HG03196 (cell line): Measurements from ENCODE around the gene FBXL20.

ENCODE experiments used
- ATAC-seq: cut with Tn5 transposase; IDR thresholded peaks from one replicate; pipeline ENCODE4 v1.9.1; 2021; ENCODE audit not compliant: unreplicated experiment

FBXL20 gene

DNA sequence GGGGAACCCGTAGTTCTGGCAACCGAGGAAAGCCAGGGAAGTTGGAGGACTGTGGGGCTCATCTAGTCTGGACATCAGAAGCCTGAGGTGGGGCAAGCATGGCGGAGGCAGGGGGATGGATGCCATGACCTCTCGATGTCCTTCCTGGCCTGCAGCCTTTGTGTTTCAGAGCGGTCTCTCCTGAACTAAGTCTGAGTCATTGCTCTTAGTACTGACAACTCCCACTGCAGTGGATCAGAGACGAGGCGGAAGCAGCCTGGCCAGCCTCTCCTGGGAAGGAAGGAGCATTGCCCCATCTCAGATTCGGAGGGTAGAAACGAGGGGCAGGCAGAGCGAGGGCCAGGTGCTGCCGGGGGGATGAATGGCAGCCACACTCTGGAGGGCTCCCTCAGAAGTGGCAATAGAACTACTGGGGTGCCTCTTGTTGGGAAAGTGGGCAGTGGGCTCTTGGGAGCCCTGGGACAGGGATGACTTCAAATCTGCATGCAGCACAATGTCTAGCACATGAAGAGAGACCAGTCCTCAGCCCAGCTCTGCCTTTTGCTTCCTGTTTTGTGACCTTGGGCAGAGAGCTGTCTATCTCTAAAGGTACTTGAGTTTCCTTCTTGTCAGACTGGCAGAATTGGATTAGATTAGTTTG is 172.0 kb downstream of the FBXL20 start:
- ATAC-seq, result no peak

GRCh38 chr17:39227364-39227919 is 174.0 kb downstream of the FBXL20 start:
- no peak for ATAC-seq

- no peak for ATAC-seq
These were observed 175.3 kb downstream of the FBXL20 start for GRCh38 chr17:39225959-39226683.

DNA sequence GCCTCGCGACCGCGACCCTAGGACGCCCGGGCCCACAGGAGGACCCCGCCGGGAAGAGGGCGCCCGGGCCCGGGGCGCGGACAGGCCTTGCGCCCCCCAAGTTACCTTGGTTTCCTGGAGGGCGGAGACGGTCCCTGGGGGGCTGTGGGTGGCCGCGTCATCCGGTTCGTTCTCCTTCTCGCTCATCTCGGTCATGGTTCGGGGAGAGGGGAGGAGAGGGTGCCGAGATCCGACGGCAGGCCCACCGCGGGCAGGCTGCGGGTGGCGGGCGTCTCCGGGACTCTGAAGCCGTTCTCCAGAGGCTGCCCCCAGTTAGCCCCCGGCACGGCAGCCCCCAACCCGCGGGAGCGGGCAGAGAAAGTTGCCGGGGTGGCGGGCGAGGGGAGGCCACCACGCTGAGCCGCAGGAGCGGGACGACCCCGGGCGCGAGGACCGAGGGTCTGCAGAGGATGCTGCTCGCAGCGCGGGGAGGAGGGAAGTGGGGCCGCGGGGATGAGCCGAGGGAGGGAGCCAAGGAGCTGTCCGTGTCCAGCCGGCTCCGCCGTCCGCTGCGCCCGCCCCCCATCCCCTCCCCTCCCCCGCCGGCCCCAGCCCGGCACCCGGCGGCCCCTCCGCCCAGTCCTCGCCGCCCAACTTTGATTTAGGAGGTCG is 176.0 kb downstream of the FBXL20 start, which contains the start of gene STAC2:
TSS of gene STAC2 (minus strand) at position 638 of the 651 bp plus-strand sequence. CDS start at position 195, 443 bp downstream.
- no peak for ATAC-seq

GRCh38 chr17:39224778-39225307 is 176.6 kb downstream of the FBXL20 start:
- ATAC-seq, result no peak

DNA sequence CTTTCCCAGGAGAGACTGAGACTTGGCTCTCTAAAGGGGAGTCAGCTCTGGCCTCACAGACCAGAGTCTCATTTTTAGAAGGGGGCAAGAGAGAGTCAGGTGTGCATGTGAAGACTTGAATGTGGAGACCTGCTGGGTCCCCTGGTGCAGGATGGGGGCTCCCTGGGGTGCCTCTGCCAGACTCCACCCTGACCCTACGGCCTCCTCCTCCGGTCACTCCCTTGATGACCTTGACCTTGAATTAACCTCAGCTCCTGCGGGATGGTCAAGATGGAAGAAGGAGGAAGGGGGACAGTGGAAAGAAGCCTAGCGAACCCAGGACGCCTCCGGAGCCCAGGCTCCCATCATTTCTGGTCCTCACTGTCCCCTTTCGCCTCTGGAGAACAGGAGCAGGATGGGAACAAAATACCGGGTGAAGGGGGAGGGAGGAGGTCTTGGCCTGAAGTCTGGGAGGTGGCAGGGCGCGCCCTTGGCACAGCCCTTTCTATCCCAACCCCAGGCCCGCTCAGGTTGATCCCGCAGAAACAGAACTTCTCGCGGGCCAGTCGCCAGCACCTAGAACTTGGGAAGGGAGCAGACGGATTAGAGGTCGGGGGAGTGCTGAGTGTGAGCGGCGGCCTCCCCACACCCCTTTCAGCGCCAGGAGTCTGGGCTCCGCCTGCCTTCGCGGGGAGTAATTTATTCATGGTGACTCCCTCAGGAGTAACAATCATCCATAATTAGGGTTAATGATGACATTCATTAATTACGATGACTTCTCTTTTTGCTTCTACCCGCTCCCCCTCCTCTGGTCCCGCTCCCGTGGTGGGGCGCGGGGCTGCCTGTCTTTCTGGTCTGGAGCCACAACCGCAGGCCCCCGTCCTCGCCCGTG is 177.3 kb downstream of the FBXL20 start:
- ATAC-seq, result no peak

DNA sequence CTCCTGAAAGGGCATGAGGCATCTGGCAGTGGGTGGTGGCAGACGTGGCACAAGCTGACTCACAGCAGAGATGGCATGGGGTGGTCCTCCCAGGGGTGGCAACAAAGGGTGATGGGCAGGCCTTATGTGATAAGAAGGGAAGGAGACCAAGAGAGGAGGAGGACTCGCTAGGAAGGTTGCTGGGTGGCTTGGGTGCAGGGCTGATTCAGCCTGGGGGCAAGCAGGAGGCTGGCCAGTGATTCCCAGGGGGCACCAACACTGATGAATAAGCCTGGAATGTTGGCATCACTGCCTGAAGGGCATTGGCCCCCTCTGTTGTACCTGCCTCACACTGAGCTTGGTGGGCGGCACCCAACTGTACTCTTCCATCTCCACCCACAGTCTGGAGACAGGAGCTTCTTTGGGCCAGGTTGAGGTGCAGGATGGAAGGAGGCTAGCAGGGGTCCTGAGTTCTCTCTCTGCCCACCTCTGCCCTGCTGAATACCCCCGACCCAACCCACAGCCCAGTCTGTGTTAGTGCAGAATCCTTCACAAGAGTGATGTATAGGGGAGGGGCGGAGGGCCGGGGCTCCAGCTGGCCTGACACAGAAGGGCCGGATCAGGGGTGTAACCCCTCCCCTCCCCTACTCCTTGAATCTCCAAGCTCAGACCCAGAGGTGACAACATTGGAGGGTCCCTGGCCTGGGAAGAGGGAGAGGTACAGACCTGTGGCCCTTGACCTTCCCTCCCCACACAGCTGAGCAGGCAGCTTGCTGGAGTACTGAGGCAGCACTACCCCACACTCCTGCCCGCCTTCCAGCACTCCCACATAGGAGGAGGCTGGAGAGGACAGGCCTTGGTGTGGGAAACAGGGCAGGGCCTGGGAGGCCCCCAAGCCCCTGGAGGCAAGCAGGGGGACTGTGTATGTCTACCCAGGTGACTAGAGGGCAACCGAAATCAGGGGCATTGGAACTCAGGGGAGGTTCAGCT is 178.3 kb downstream of the FBXL20 start:
- ATAC-seq, result no peak

- no peak for ATAC-seq
These were observed 179.3 kb downstream of the FBXL20 start for GRCh38 chr17:39222151-39222550.

DNA sequence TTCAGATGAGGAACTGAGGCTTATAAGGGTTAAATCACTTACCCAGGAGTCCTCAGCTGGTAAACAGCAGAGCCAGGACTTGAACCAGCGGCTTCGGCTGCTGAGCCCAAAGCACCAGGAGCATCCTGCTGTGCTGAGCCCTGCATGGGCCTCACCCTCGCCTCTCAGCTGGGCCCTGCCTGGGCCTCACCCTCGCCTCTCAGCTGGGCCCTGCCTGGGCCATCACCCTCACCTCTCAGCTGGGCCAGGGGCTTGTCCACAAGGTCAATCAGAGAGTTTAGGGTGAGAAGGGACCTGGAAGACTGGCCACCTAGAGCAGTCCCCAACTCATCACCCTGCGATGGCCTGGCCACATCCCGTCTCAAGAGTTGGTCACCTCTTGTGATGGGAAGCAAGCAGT is 179.9 kb downstream of the FBXL20 start:
- ATAC-seq, result no peak

DNA sequence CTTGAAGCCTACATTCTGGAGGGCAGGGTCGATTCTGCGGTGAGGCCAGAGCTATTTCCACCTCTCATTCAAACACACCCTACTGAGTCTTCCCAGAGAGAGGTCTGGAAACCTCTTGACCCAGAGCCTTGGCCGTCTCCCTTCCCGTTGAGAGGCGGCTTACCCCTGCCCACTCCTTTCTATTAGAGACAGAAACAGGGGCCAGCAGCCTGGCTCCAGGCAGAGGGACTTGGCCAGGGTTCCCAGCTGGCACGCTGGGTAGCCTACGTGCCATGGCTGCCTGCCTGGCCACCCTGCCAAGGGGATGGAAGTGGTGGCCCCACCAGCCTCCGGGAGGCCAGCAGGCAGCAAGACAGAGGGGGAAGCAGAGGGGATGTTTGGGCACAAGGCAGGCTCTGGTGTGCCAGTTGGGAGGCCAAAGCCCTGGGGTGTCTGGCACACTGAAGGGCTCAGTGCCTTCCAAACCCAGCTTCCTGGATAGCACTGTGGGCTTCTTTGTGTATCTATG is 181.7 kb downstream of the FBXL20 start:
- no peak for ATAC-seq

GRCh38 chr17:39218906-39219305 is 182.5 kb downstream of the FBXL20 start:
- no peak for ATAC-seq

DNA sequence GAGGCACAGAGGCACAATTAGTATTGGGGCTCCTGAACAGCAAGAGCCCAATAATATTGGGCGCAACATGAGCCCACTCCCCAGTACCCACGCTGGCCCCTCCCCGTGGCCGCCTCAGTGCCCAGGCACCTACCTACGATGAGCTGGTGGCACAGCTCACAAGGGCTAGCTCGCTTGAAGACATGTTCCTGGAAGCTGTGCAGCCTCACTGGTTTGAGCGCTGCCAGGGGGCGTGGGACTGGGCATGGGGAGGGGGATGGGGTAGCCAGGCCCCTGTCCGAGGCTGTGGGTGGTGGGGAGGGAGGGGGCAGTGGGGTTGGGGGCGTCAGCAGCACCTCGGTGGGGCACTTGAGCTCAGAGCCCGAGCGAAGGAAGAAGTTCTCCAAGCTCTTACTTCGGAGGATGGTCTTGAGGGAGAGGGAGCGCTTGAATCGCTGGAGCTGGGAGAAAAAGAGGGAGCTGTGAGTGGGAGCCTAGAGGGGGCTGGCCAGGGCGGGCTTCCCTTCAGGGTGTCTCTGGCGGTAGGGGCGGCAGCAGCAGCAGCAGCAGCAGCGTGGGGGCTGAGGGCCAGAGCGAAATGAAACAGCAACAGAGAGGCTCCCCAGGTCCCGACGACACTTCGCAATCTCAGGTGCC is 183.6 kb downstream of the FBXL20 start:
- no peak for ATAC-seq

DNA sequence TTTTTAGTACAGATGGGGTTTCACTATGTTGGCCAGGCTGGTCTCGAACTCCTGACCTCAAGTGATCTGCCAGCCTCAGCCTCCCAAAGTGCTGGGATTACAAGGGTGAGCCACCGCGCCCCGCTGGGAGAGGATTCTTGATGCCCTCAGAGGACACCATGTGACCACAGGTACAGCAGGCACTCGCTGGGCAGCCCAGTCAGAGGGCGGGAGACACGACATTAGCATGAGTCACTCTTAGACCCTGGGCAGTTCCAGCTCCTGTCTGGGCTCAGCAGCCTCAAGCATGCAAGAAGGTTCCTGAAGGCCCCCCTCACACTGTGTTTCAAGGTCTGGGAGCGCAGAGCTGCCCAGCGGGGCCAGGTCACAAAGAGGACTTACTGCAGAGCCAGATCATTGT is 187.6 kb downstream of the FBXL20 start:
- ATAC-seq, result no peak

GRCh38 chr17:39212841-39213480 is 188.5 kb downstream of the FBXL20 start:
- ATAC-seq, result no peak

DNA sequence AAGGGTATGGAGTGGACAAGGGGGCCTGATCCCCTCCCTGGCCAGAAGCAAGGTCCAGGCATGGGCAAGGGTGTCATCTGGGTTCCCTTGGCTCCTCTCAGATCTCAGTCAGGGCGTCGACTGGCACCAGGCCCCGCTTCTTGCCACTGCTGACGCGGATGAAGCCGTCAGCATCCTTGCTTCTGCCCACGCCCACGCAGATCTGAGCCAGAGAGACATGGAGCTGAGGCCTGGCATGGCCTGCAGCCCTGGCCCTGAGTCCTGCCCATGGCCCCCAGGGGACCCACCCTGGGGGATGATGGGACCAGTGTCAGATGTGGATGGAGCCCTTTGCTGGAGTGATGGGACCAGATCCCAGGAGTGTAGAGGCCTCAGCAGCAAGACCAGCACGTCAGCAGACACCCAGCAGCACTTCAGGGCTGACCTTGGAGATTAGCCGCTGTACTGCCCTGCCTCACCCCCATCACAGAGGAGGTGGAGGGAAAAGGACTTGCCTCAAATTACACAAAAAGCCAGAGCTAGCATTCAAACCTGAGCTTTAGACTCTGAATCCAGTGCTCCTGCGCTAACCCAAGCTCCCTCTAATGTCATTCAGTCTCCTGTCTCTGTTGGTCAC is 189.1 kb downstream of the FBXL20 start:
- no peak for ATAC-seq

DNA sequence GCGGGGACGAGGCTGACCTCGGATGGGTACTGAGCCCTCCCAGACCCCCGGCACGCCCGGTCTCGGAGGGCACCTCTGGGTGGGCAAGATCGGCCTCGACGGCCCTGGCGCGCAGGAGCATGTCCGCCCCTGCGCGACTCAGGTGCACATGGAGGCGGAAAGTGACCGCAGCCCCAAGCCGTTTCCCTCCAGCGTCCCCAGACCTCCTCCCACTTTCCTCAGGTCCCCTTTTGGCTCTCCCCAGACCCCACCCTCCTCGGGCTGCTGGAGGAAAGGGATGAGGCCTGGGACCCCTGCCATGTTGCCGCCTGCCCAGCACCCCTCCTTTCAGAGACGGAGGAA is 191.4 kb downstream of the FBXL20 start:
- no peak for ATAC-seq

DNA sequence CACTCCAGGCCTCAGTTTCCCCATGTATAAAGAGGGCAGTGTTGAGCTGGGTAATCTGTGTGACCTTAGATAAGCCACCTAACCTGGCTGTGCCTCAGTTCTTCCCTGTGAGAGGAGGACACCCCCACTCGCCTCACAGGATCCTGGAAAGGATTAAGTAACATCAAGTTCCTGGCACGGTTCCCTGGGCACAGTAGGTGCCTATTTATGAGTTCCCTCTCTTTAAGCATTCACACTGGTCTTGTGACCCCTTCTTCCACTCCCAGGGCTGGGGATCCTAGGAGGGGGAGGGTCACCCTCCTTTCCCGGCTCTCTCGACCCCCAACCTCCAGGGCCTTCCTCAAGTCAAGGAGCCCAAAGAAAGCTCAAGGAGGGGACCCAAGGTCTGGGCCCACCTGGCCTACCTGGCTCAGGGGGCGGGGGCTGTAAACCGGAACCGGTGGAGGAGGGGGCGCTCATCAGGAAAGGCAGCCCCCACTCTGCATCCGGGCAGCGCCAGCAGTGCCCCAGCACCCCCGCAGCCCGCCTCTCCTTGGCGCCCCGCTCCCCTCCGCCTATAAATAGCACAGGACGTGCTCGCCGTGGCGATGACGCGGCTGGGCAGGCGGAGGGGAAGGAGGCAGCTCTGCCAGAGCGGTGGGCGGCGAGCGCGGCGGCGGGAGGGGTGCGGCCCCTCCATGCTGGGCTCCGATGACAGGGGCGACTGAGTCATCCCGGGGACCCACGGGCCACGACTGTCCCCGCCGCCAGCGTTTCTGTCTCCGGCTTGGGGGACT is 191.9 kb downstream of the FBXL20 start:
- ATAC-seq, result no peak
